ENCODE results near the gene AGXT2.

The AGXT2 gene

DNA sequence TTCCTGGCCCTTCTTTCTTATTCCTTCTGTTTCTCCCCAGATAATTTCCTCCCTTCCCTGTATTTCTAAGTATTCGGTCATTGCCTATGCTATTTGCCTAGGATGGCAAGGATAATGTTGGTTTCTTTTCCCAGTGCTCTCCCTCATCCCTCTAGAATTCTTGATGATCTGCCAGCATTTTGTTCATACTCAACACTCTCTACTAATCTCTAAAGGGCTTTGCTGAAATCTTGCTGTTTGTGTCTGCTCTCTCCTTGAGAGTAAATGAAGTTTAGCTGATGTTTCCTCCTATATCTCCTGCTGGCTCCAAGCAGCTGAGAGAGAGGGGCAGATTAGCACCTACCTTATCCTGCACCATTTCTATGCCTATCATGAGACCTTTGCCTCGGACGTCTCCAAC lies 38.1 kb downstream of the AGXT2 start:
- DNase-seq (ENCODE audit: insufficient read length) (no peak), FAIRE-seq (no peak)
- no peak for TF ChIP-seq POLR2A (IDR thresholded peaks at IDR 0.05; ENCODE audit: low read depth, low read length)
- no peak for TF ChIP-seq POLR2AphosphoS5 (IDR thresholded peaks at IDR 0.05; ENCODE audit: low read depth, low read length)
- no peak for TF ChIP-seq TAF1 (IDR thresholded peaks at IDR 0.05; ENCODE audit: borderline replicate concordance, low read depth, low read length)

DNA sequence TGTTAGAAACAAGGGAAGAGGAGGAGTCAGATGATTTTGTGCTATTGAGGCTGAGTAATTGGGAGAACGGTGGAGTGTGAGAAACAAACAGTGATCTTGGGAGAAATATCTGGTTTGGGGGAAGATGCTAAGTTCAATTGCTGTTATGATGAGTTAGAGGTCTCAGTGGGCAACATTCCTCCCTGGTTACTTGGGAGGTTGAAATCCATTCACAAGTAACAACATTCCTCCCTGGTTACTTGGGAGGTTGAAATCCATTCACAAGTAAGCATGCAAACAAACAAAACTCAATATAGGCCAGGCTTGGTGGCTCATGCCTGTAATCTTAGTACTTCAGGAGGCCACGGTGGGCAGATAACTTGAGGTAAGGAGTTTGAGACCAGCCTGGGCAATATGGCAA lies 38.7 kb downstream of the AGXT2 start:
- DNase-seq (ENCODE audit: insufficient read length) = no peak
- FAIRE-seq = no peak
- TF ChIP-seq POLR2A (IDR thresholded peaks at IDR 0.05; ENCODE audit: low read depth, low read length) = no peak
- no peak for TF ChIP-seq TAF1 (IDR thresholded peaks at IDR 0.05; ENCODE audit: borderline replicate concordance, low read depth, low read length)
- no peak for TF ChIP-seq POLR2AphosphoS5 (IDR thresholded peaks at IDR 0.05; ENCODE audit: low read depth, low read length)

DNA sequence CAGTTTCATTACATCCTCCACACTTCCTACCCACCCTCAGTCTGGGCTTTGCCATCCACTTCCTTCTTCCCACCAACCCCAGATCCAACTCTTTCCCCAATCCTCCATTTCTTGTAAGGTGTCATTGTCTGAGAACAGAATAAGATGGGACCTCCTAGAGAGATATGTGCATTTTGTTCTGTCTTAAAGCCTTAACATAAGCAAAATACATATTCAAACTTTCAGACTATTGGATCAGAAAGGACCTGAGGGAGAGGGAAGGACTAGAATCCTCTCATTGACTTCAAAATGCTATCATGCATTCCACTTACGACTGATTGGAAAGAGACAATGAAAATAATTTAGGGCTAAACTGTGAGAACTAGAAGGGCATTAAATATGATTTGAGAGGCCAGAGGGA lies 43.0 kb downstream of the AGXT2 start:
- DNase-seq (ENCODE audit: insufficient read length) (no peak), FAIRE-seq (no peak)
- TF ChIP-seq POLR2AphosphoS5 (IDR thresholded peaks at IDR 0.05; ENCODE audit: low read depth, low read length) = no peak
- no peak for TF ChIP-seq POLR2A (IDR thresholded peaks at IDR 0.05; ENCODE audit: low read depth, low read length)
- no peak for TF ChIP-seq TAF1 (IDR thresholded peaks at IDR 0.05; ENCODE audit: borderline replicate concordance, low read depth, low read length)

DNA sequence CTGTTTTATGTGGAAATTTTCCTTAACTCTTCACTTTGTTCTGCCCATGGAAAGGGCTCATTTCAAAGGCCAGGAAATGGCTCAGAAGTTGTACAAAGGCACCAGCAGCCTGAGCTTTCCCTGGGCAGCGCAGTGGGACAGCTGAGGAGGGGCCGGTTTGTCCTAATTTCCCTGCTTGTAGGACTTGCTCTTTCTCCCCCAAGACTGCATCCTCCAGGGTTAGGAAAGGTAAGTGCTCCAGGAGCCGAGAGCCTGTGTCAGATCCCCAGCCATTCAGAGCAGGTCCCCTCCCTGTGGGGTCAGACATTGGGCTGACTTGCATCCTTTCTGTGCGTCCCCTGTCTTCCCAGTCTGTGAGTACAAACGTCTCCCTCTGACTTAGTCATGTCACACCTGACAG lies 43.5 kb downstream of the AGXT2 start:
- FAIRE-seq (no peak), DNase-seq (ENCODE audit: insufficient read length) (no peak)
- TF ChIP-seq TAF1 (IDR thresholded peaks at IDR 0.05; ENCODE audit: borderline replicate concordance, low read depth, low read length) (no peak), POLR2A (IDR thresholded peaks at IDR 0.05; ENCODE audit: low read depth, low read length) (no peak), POLR2AphosphoS5 (IDR thresholded peaks at IDR 0.05; ENCODE audit: low read depth, low read length) (no peak)

DNA sequence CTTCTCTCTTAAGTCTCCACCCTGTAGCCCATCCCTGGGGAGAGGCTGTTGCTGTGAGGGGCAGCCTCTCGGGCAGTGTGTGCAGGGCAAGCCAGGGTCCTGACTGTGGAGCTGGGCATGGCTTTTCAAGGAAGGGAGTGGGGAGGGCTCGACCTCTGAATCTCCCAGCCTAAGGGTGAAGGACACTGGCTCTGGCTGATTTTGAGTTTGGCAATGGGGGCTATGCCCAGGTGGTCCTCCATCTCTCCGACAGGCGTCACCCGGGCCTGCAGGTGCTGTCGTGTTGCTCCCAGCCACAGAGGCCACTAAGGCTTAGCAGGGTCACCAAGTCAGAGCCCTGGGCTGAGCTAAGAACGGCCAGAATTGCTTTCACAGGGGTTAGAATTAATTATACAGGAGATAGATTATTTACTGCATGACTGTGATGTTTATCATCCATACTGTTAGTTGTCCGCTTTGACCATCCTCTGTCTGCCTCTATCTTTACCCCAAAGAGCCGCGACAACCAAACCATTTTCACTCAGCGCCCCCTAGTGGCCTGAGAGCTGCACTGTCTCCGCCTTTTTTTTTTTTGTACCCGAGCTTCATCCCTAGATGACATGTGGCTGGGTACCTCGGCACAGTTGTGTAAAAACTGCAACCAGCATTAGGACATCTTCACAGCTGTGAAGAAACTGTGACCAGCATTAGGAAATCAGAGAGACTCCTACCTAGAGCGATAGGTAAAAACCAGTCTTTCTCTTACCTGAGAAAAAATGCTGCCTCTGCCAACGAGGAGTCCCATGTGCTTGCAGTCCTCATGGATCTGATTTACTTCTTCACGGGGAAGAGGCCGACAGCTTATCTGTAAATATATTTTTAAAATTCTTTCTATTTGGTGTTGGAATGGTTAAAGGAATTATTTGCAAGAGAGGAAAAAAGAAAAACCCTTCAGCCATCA lies 44.5 kb downstream of the AGXT2 start:
- peak; percentile 86 for FAIRE-seq

DNA sequence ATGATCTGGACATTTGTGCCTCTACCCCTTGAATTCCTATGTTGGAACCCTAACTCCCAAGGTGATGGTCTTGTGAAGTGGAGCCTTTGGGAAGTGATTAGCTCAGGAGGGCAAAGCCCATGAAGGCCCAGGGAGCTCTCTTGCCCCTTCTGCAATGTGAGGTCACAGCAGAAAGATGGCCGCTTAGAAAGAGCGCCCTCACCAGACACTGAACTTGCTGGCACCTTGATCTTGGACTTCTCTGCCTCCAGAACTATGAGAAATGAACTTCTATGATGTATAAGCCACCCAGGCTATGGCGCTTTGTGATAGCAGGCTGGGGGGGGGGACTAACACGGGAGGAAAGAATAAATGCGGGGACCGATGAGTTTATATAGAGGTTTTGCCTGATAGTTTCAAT lies 45.3 kb downstream of the AGXT2 start:
- FAIRE-seq (no peak), DNase-seq (ENCODE audit: insufficient read length) (no peak)
- TF ChIP-seq POLR2A (IDR thresholded peaks at IDR 0.05; ENCODE audit: low read depth, low read length) (no peak), TAF1 (IDR thresholded peaks at IDR 0.05; ENCODE audit: borderline replicate concordance, low read depth, low read length) (no peak), POLR2AphosphoS5 (IDR thresholded peaks at IDR 0.05; ENCODE audit: low read depth, low read length) (no peak)

More for the DNA sequence above, 44.5 kb downstream of the AGXT2 start:
- TF ChIP-seq POLR2A (IDR thresholded peaks at IDR 0.05; ENCODE audit: low read depth, low read length) = no peak
- TF ChIP-seq POLR2AphosphoS5 (IDR thresholded peaks at IDR 0.05; ENCODE audit: low read depth, low read length) = no peak
- no peak for TF ChIP-seq TAF1 (IDR thresholded peaks at IDR 0.05; ENCODE audit: borderline replicate concordance, low read depth, low read length)
- peak; percentile 37 for DNase-seq (ENCODE audit: insufficient read length)

DNA sequence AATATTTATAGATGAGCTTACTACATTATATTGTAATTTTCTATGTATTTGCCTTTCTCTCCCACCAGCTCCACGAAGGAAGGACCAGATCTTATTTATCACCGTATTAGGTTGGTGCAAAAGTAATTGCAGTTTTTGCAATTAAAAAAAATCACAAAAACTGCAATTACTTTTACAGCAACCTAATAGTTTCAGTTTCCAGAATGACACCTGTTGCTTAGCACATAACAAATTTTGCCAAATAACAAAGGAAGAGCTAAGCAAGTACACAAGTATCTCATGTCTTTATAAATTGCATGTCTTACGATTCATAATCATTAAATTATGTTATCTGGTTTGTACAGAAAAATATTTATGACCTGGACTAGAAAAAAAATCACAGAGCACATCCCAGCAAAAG lies 45.9 kb downstream of the AGXT2 start:
- DNase-seq (ENCODE audit: insufficient read length) (no peak), FAIRE-seq (no peak)
- no peak for TF ChIP-seq TAF1 (IDR thresholded peaks at IDR 0.05; ENCODE audit: borderline replicate concordance, low read depth, low read length)
- TF ChIP-seq POLR2AphosphoS5 (IDR thresholded peaks at IDR 0.05; ENCODE audit: low read depth, low read length) = no peak
- TF ChIP-seq POLR2A (IDR thresholded peaks at IDR 0.05; ENCODE audit: low read depth, low read length) = no peak

DNA sequence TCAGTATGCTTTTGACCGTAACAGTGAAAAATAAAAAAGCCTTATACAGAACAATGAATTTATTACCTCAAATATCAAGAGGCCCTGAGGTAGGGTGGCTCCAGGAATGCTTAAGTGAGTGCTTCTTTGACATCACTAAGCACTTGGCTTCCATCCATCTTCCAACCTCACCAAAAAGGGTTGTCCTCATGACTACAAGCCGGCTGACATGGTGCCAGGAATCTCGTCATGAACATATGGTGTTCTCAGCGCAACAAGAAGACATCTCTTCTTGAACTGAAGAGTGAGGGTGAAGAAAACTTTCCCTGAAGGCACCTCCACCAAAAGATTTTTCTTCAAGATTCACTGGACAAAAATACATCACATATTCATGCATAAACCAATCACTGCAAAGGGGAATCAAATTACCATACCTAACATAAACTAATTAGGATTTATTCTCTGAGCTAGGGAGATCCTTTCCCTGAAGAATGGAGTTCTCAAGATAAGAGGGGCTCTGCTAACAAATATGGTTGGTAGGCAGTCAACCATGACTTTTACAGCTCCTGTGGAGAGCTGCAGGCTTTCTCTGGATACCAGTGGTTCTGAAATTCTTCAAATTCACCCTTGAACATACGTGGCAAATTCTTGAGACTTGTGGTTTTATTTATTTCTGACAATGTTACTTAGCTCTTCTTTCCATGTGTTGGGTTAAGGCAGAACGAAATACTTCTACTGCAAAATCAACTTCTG lies 49.5 kb downstream of the AGXT2 start:
- no peak for FAIRE-seq

DNA sequence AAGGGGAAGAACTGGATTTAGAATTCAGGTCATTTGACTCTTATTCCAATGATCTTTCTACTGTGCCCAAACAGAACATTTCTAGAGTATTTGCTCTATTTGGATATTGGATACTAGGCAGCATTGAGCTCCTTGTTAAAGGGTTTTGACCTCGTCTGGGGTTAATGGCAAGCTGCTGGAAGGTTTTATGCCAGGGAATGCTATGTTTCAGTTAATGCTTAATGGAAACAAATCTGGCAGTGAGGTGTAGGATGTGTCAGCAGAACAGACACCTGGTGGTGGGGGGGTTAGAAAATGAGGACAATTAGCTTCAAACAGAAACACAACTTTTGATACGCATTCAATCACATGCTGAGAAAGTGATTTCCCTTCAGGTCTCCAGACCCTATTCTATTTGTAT lies 51.5 kb downstream of the AGXT2 start:
- DNase-seq (ENCODE audit: insufficient read length) (no peak), FAIRE-seq (no peak)
- TF ChIP-seq POLR2A (IDR thresholded peaks at IDR 0.05; ENCODE audit: low read depth, low read length) = no peak
- no peak for TF ChIP-seq POLR2AphosphoS5 (IDR thresholded peaks at IDR 0.05; ENCODE audit: low read depth, low read length)
- no peak for TF ChIP-seq TAF1 (IDR thresholded peaks at IDR 0.05; ENCODE audit: borderline replicate concordance, low read depth, low read length)

More for the DNA sequence above, 49.5 kb downstream of the AGXT2 start:
- no peak for DNase-seq (ENCODE audit: insufficient read length)
- no peak for TF ChIP-seq TAF1 (IDR thresholded peaks at IDR 0.05; ENCODE audit: borderline replicate concordance, low read depth, low read length)
- TF ChIP-seq POLR2A (IDR thresholded peaks at IDR 0.05; ENCODE audit: low read depth, low read length) = no peak
- no peak for TF ChIP-seq POLR2AphosphoS5 (IDR thresholded peaks at IDR 0.05; ENCODE audit: low read depth, low read length)

DNA sequence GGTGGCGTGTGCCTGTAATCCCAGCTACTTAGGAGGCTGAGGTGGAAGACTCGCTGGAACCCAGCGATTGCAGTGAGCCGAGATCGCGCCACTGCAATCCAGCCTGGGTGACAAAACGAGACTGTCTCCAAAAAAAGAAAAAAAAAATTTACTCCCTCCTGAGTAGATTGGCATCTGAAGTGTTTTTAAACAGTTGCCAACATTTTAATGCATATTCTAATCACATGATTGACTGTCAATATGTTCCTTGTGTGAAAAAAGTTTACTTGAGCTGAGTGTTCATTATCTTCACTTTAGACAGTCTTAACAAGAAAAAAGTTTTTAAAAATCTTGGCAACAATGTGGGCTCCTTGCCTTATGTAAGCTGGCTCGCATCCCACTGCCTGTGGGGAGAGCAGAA lies 53.8 kb downstream of the AGXT2 start:
- TF ChIP-seq POLR2AphosphoS5 (IDR thresholded peaks at IDR 0.05; ENCODE audit: low read depth, low read length) (no peak), TAF1 (IDR thresholded peaks at IDR 0.05; ENCODE audit: borderline replicate concordance, low read depth, low read length) (no peak), POLR2A (IDR thresholded peaks at IDR 0.05; ENCODE audit: low read depth, low read length) (no peak)
- DNase-seq (ENCODE audit: insufficient read length) (no peak), FAIRE-seq (no peak)

DNA sequence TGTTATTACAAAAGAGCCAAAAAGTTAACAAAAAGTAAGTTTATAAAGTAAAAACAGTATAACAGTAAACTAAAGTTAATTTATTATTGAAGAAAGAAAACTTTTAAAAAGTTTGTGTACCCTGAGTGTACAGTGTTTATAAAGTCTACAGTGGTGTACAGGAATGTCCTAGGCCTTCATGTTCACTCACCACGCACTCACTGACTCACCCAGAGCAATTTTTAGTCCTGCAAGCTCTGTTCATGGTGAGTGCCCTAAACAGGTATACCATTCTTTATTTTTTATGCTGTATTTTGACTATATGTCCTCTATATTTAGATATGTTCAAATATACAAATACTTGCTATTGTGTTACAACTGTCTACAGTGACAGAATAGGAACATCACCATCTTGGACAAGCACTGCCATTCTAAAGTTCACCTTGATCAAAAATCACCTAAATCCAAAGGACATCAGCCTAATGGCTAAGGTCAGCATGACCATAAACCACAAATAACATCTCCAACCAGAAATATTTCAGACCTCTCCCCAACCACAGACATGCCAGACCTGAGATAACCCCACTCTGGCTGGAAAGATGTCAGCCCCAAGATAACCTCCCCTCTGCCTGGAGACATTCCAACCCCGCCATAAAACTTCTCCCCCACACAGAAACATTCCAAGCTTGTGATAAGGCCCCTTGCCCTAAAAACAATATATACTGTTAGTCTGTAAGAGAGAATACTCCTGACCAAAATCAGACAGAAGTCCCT lies 56.1 kb downstream of the AGXT2 start:
- DNase-seq (ENCODE audit: insufficient read length) = no peak
- no peak for FAIRE-seq
- no peak for TF ChIP-seq POLR2AphosphoS5 (IDR thresholded peaks at IDR 0.05; ENCODE audit: low read depth, low read length)
- no peak for TF ChIP-seq TAF1 (IDR thresholded peaks at IDR 0.05; ENCODE audit: borderline replicate concordance, low read depth, low read length)
- no peak for TF ChIP-seq POLR2A (IDR thresholded peaks at IDR 0.05; ENCODE audit: low read depth, low read length)

Data from GM12892 (cell line).